ENCODE measurements around the gene RNF220. TPM values are rescaled to one million over a fixed set of nuclear protein-coding genes. Genes with fewer than 3 reads are reported as not detected.

RNF220 gene
- total and polyA plus RNA-seq, 2 of the 13 experiments (the other 11 are each of a cell fraction or from before 2014, with no cell fraction given), result 48.2 to 72.1 TPM

DNA sequence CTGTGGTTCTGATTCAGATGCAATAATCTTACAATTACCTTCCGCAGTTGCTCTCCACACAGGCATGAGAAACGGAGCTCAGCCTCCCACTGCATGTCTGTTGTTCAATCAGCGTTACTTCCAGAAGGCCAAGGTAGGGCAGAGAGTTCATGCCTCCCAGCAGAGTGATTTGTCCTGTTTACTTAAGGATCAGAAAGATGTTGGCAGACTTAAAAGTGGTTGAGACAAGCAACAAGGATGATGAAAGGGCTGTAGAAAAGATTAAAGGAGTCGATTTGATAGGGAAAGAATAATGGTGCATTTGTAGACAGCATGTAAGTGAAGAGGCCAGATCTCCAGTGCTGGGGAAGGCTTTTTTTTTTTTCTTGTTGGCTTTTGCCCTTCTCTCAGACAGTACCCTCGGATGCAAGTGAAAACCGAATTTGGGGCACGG, 296.1 kb downstream of the RNF220 start (continued):
- TF ChIP-seq, protein P1, sequence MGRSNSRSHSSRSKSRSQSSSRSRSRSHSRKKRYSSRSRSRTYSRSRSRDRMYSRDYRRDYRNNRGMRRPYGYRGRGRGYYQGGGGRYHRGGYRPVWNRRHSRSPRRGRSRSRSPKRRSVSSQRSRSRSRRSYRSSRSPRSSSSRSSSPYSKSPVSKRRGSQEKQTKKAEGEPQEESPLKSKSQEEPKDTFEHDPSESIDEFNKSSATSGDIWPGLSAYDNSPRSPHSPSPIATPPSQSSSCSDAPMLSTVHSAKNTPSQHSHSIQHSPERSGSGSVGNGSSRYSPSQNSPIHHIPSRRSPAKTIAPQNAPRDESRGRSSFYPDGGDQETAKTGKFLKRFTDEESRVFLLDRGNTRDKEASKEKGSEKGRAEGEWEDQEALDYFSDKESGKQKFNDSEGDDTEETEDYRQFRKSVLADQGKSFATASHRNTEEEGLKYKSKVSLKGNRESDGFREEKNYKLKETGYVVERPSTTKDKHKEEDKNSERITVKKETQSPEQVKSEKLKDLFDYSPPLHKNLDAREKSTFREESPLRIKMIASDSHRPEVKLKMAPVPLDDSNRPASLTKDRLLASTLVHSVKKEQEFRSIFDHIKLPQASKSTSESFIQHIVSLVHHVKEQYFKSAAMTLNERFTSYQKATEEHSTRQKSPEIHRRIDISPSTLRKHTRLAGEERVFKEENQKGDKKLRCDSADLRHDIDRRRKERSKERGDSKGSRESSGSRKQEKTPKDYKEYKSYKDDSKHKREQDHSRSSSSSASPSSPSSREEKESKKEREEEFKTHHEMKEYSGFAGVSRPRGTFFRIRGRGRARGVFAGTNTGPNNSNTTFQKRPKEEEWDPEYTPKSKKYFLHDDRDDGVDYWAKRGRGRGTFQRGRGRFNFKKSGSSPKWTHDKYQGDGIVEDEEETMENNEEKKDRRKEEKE (IDR thresholded peaks at IDR 0.05), result no peak
- TF ChIP-seq CEBPB (IDR thresholded peaks at IDR 0.05; ENCODE audit: borderline replicate concordance, low read depth, low read length) (no peak), CBFB (CRISPR knock-in tag; IDR thresholded peaks at IDR 0.05) (no peak), NFIC (IDR thresholded peaks at IDR 0.05; ENCODE audit: low read length) (peak; percentile 63; the same call in 1 of the 2 replicates), PAX8 (CRISPR knock-in tag; IDR thresholded peaks at IDR 0.05; ENCODE audit: borderline replicate concordance) (no peak), MEIS2 (CRISPR knock-in tag; IDR thresholded peaks at IDR 0.05) (no peak), HHEX (CRISPR knock-in tag; IDR thresholded peaks at IDR 0.05) (0 out of 2 replicates have a peak, but pooled peaks have one; percentile 44), U2AF2 (IDR thresholded peaks at IDR 0.05; ENCODE audit: low read depth, low read length) (no peak), ZNF709 (CRISPR knock-in tag; IDR thresholded peaks at IDR 0.05) (no peak), IKZF4 (CRISPR knock-in tag; IDR thresholded peaks at IDR 0.05; ENCODE audit: borderline replicate concordance, low read depth, not compliant biosample characterization) (no peak), HCFC1 (IDR thresholded peaks at IDR 0.05; ENCODE audit: low read depth, low read length) (no peak), MYNN (CRISPR knock-in tag; IDR thresholded peaks at IDR 0.05; ENCODE audit: low read depth) (no peak), ZBTB8A (CRISPR knock-in tag; IDR thresholded peaks at IDR 0.05; ENCODE audit: borderline replicate concordance, low read depth) (no peak), ZNF790 (CRISPR knock-in tag; IDR thresholded peaks at IDR 0.05; ENCODE audit: borderline replicate concordance) (no peak), U2AF1 (optimal IDR thresholded peaks at IDR 0.05; ENCODE audit: low read depth, low read length) (no peak), ZNF460 (CRISPR knock-in tag; IDR thresholded peaks at IDR 0.05; ENCODE audit: borderline replicate concordance) (peak; percentile 27; the same call in 1 of the 2 replicates), NKX3-1 (CRISPR knock-in tag; IDR thresholded peaks at IDR 0.05) (no peak), SSRP1 (CRISPR knock-in tag; IDR thresholded peaks at IDR 0.05) (no peak), ZNF644 (CRISPR knock-in tag; IDR thresholded peaks at IDR 0.05; ENCODE audit: low read depth) (no peak), GFI1 (CRISPR knock-in tag; IDR thresholded peaks at IDR 0.05; ENCODE audit: borderline replicate concordance) (peak; percentile 87), SMAD3 (CRISPR knock-in tag; IDR thresholded peaks at IDR 0.05) (peak; percentile 26; the same call in 1 of the 2 replicates), ZNF768 (CRISPR knock-in tag; IDR thresholded peaks at IDR 0.05) (no peak), BORCS8-MEF2B (CRISPR knock-in tag; IDR thresholded peaks at IDR 0.05) (peak; percentile 55; the same call in 1 of the 2 replicates), ZNF292 (CRISPR knock-in tag; IDR thresholded peaks at IDR 0.05; ENCODE audit: borderline replicate concordance, low read depth) (peak; percentile 69; the same call in 1 of the 2 replicates)
- TF ChIP-seq, protein P2, sequence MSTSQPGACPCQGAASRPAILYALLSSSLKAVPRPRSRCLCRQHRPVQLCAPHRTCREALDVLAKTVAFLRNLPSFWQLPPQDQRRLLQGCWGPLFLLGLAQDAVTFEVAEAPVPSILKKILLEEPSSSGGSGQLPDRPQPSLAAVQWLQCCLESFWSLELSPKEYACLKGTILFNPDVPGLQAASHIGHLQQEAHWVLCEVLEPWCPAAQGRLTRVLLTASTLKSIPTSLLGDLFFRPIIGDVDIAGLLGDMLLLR (CRISPR knock-in tag; IDR thresholded peaks at IDR 0.05), result no peak
- TF ChIP-seq, protein P3, sequence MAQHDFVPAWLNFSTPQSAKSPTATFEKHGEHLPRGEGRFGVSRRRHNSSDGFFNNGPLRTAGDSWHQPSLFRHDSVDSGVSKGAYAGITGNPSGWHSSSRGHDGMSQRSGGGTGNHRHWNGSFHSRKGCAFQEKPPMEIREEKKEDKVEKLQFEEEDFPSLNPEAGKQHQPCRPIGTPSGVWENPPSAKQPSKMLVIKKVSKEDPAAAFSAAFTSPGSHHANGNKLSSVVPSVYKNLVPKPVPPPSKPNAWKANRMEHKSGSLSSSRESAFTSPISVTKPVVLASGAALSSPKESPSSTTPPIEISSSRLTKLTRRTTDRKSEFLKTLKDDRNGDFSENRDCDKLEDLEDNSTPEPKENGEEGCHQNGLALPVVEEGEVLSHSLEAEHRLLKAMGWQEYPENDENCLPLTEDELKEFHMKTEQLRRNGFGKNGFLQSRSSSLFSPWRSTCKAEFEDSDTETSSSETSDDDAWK (CRISPR knock-in tag; IDR thresholded peaks at IDR 0.05), result no peak
- TF ChIP-seq, protein P4, sequence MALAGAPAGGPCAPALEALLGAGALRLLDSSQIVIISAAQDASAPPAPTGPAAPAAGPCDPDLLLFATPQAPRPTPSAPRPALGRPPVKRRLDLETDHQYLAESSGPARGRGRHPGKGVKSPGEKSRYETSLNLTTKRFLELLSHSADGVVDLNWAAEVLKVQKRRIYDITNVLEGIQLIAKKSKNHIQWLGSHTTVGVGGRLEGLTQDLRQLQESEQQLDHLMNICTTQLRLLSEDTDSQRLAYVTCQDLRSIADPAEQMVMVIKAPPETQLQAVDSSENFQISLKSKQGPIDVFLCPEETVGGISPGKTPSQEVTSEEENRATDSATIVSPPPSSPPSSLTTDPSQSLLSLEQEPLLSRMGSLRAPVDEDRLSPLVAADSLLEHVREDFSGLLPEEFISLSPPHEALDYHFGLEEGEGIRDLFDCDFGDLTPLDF (CRISPR knock-in tag; IDR thresholded peaks at IDR 0.05), result no peak
